ENCODE data around the gene COL18A1.
A peak's percentile ranks its signal among the peaks of the same experiment; 100 is the strongest.

Gene COL18A1

DNA sequence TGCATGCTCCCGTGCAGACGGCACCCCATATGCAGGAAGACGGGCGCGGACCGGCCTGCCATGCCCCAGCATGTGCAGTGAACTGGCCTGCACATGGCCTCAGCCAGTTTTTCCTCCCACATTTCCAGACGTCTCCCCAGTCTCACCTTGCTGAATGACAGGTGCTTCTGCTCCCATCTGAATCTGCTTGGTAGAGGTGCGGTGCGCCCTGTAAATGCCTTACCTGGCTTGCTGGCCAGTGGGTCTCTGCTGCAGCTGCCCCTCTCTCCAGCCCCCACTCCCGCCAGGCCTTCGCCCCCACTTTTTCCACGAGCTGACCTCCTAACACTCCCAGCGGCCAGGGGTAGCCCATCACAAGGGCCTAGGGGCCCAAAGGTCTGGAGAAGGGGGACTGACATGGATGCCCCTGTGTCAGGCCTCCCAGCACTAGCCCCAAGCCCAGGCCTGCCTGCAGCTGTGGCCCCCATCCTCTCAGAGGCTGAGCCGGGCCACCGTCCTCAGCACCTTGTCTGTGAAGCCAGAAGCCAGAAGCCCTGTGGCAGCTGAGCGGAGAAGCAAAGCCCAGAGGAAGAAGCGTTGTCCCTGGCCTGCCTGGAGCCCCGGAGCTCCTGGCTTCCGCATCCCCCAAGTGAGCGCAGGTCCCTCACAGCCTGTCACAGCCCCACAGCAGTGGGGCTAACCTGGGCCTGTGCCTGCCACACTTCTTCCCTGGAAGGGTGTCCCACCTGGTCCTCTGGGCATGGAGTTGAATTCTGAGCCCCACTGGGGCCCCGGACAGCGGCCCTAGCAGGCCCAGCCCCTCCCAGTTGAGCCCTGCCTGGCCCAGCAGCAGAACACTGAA lies 140.9 kb downstream of the COL18A1 start:
- DNase-seq (ENCODE audit: low spot score), result no peak

- no peak for DNase-seq (ENCODE audit: low spot score)
These were observed 141.9 kb downstream of the COL18A1 start for GRCh38 chr21:45546636-45547544.

DNA sequence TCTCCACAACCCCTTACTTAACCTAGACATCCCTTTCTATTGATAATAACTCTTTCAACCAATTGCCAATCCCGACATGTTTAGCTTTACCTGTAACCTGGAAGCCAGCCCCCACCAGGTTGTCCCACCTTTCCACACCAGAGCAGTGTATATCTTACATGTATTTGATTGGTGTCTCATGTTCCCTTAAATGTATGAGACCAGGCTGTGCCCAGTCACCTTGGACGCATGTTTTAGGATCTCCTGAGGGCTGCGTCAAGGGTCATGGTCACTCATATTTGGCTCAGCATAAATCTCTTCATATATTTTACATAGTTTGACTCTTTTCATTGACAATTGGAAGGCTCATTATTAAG lies 142.6 kb downstream of the COL18A1 start:
- no peak for DNase-seq (ENCODE audit: low spot score)

- no peak for DNase-seq (ENCODE audit: low spot score)
These were observed 143.9 kb downstream of the COL18A1 start for GRCh38 chr21:45548711-45549491.

DNA sequence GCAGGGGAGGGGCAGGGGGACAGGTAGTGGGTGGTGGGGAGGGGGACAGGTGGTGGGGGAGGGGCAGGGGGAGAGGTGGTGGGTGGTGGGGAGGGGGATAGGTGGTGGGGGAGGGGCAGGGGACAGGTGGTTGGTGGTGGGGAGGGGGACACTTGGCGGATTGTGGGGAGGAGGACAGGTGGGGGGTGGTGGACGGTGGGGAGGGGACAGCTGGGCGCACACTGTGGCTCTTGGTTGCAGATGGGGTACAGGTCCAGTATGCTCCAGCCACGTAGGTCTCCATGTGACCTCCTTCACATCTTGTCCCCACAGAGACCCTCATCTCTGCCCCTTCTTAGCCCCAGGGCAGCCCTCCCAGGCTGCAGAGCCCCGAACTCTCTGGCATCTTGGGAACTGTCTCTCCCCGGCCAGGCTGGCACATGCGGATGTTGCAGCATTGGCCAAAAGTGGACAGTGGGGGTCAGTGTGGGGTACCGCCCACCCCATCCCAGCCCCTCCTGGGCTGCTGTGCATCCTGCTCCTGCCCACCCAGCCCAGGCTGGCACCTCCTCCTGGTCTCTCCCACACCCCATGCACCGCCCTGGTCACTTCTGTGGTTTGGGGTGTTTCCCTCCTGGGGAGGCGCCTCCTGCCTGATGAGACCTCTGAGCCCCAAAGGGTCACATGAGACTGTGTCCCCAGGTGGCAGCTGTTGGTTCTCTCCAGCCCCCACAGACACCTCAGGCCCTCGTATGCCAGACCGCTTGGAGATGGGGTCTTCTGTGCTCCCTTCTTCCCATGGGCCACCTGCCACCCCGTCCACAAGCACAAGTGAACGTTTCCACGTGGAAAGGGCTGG lies 144.9 kb downstream of the COL18A1 start:
- DNase-seq (ENCODE audit: low spot score), result no peak

- peak; percentile 70 for DNase-seq (ENCODE audit: low spot score)
These were observed 145.7 kb downstream of the COL18A1 start for GRCh38 chr21:45550522-45551210.

- no peak for DNase-seq (ENCODE audit: low spot score)
These were observed 146.4 kb downstream of the COL18A1 start for GRCh38 chr21:45551316-45551715.

GRCh38 chr21:45551783-45552695 lies 147.1 kb downstream of the COL18A1 start:
- DNase-seq (ENCODE audit: low spot score), result no peak

DNA sequence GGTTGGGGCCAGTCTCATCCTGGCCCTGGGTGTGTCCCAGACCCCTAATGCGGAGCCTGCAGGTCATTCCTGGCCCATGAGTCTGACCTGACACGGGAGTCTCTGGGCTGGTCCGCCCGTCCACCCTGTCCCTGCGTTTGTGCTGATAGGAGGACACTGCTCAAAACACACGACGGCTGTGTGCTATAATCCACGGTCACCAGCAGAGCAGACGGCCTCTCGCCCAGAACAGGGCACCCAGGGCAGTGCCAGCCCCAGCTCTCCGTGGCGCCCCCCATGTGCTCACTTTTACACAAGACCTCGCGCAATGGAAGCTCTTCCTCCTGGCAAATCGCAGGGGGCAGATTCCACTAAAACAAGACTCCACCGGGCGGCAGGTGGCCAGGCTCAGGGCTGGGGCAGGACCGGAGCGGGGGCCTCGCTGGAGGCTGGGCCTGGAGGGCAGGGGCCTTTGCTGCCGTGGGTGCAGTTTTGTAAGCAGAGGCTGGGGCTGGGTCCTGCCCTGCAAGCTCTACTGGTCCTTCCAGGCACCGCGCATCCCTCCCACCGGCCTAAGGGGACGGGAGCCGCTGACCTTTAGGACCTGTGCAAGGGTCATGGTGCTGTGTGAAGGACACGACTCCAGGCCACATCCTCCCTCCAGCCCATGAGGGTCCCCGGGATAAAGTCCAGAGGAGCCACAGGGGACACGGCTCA lies 147.9 kb downstream of the COL18A1 start:
- DNase-seq (ENCODE audit: low spot score), result no peak

DNA sequence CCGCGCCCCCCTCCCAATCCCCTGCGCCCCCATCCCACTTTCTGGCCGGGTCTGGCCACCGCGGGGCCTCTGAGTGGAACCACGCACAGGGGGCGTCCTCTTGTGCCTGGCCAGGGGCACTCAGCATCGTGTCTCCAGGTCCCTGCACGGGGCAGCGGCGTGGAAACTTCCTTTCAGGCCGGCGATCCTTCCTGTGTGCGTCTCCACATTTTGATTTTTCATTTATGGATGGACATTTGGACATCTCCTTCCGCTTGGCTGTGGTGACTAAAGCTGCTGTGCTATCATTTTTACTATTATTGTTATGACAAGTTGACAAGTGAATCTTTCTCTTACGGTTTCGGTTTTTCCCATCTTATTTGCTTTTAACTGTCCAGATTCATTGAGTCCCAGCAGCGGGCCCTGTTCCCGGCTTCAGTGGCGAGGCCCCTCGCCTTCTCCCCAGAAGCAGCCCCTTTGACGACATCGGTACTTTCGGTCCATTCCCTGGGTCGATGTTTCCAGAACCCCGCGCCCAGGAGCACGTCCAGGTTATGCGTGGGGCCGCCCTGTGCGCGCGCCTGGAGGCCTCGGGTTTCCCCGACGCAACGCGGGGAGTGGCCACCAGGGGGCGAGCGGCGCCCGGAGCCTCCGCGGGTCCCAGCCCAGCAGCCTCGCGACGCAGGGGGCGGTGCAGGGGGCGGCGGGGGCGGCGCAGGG lies 149.7 kb downstream of the COL18A1 start:
- peak; percentile 80 for DNase-seq (ENCODE audit: low spot score)

GRCh38 chr21:45555251-45555556 lies 150.2 kb downstream of the COL18A1 start:
- DNase-seq (ENCODE audit: low spot score), result no peak

- peak; percentile 70 for DNase-seq (ENCODE audit: low spot score)
These were observed 150.8 kb downstream of the COL18A1 start for GRCh38 chr21:45555557-45556301.

GRCh38 chr21:45556302-45556644 lies 151.3 kb downstream of the COL18A1 start:
- no peak for DNase-seq (ENCODE audit: low spot score)

DNA sequence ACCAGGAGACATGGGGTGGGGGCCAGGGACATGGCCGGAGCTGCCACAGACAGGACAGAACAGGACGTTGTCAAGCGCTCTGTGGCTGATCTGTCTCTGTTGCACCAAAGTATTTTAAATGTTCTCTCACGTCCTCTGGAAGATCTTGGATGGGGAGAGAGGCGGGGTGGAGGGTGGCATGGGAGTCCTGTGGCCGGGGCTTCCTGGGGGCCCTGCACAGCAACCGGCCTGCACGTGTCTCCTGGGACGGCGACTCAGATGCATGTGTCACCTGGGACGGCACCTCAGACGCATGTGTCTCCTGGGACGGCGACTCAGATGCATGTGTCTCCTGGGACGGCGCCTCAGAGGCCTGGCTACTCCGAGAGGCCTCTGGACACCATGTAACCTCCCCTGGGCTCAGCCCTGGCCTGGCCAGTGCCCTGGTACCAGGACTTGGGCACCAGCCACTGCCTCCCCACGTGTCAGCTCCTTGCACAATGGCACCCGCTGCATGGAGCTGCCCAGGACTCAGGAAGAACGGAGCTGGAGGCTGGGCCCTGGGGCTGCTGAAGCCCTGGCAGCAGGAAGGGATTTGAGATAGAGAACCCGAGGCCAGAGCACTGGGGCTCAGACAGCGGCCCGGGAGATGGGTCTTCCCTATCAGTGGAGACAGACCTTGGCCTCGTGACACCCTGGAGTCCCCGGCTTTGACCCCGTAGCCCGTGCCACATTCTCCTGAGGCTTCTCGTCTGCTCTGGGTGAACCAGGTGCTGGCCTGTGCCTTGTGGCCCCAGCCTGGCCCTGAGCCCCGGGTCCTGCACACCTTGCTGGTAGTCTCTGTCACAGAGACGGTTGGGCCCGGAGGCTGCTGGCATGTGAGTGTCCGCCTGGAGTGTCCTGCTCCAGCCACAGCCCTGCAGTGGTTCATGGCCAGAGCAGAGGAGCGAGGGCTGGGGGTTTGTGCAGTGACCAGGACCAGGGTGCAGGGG lies 152.0 kb downstream of the COL18A1 start:
- DNase-seq (ENCODE audit: low spot score), result peak; percentile 58

DNA sequence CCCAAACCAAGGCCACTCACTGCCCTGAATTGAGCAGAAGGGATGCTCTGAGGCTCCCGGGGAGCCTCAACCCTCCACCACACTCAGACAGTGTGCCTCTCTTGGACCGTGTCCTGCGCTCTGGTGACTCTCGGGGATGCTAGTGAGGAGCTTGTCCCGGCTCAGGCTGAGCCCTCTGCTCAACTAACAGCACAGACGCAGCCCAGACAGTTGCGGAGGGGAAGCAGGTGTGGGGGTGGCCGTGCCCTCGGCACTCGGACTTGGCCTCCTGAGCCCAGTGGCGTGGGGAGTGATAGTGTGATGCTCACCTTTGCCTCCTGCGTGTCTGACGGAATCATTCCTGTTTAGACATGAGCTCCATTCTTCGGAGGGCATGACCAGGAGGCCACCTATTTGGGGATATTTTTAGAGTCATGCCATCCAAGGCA lies 152.7 kb downstream of the COL18A1 start:
- DNase-seq (ENCODE audit: low spot score), result no peak

- no peak for DNase-seq (ENCODE audit: low spot score)
These were observed 153.2 kb downstream of the COL18A1 start for GRCh38 chr21:45558044-45558721.

All from Ammon's horn (tissue), 1 donor.